Sigmoid colon (tissue), 7 donors: ENCODE measurements around the gene SLC5A9. TPM values are rescaled to one million over a fixed set of nuclear protein-coding genes. Genes with fewer than 3 reads are reported as not detected.

Source experiments
- DNase-seq: peaks from one replicate; pipeline ENCODE4 v3.0.0-alpha.2; 2019
- H3K27ac ChIP-seq, 4 donors: fragments of 200-600 bp; sonication (generic); one replicate each; pipeline ENCODE4 v1.5.1; 2016 to 2019; ENCODE audit warnings: mild to moderate bottlenecking in 1 of 4
- H3K27me3 ChIP-seq, 3 donors: fragments of 200-600 bp; sonication (generic); one replicate each; pipeline ENCODE4 v1.5.1; 2019; ENCODE audit warnings: mild to moderate bottlenecking in 1 of 3
- H3K36me3 ChIP-seq, 4 donors: fragments of 200-600 bp; sonication (generic); one replicate each; pipeline ENCODE4 v1.5.1; 2016 to 2019
- H3K4me1 ChIP-seq, 4 donors: fragments of 200-600 bp; sonication (generic); one replicate each; pipeline ENCODE4 v1.5.1; 2017 to 2019
- H3K4me3 ChIP-seq, 4 donors: fragments of 200-600 bp; sonication (generic); one replicate each; pipeline ENCODE4 v1.5.1; 2017 to 2019; ENCODE audit warnings: mild to moderate bottlenecking in 2 of 4, moderate library complexity in 1 of 4
- H3K9me3 ChIP-seq, 4 donors: fragments of 200-600 bp in 3 of 4; sonication (generic) in 3 of 4; one replicate each; pipeline versions ENCODE4 v1.5.1 to v1.6.1; 2013 to 2019
- CTCF ChIP-seq, 4 experiments: fragments of 450-650 bp in 3 of 4; fragments of 200-600 bp in 1 of 4; IDR thresholded peaks; one replicate each; pipeline ENCODE4 v1.5.1; 2016 to 2019; ENCODE audit warnings: antibody characterized with exemption in 4 of 4, mild to moderate bottlenecking in 3 of 4, moderate library complexity in 2 of 4
- EP300 ChIP-seq, 4 donors: sonication (generic); formaldehyde crosslinking; IDR thresholded peaks; one replicate each; pipeline ENCODE4 v1.6.1; 2017; ENCODE audit warnings: antibody characterized with exemption in 4 of 4
- POLR2A ChIP-seq, 2 donors: fragments of 450-650 bp; IDR thresholded peaks; one replicate each; pipeline ENCODE4 v1.6.1; 2016; ENCODE audit warnings: antibody characterized with exemption in 2 of 2, mild to moderate bottlenecking in 2 of 2, moderate library complexity in 2 of 2
- POLR2AphosphoS5 ChIP-seq, 4 donors: sonication (generic); formaldehyde crosslinking; IDR thresholded peaks; one replicate each; pipeline ENCODE4 v1.6.1; 2017; ENCODE audit warnings: antibody characterized with exemption in 4 of 4
- WGBS, 2 donors: extraction: QIAGEN DNeasy Blood & Tissue Kit; methylation state at CpG; one replicate each; pipeline ENCODE4 v1.1.7; 2013; 5-methylcytosine and 5-hydroxymethylcytosine counted together
- intact Hi-C: fragments of 100-400 bp; cut with DNase I; formaldehyde crosslinking; loops from one replicate; pipeline ENCODE4 v1.15.1; 2023
- polyA plus RNA-seq, 3 donors: library from polyadenylated mRNA; stranded (reverse); fragments of 200-250 nt; gene quantifications; one replicate each; pipeline ENCODE4 v1.2.3, GENCODE V29; 2013
- total RNA-seq, 4 donors: library from RNA; depleted of rRNA; stranded (reverse); fragments of >200 nt; gene quantifications; one replicate each; pipeline ENCODE4 v1.1.0, GENCODE V29; 2016
- donor health status: healthy with polysubstance abuse.
- donor health status: Bipolar disorder and iron deficiency.
- donor health status: healthy.

The SLC5A9 gene
- total and polyA plus RNA-seq, 7 donors, result 0.69 to 1.5 TPM; not detected in 5

DNA sequence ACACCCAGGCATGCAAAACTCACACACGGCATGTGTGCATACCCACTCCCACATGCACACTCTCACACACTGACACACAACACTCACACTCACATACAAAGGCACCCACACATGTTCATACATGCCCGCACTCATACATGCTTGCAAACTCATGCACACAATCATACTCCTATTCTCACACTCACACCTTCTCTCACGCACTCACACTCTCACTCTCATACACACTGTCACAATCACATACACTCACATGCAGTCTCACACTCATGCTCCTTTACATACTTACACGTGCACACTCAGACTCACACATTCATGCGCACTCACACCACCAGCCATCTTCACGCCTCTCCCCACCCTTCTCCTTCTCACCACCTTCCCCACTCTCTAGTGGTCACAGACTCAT is 3.1 kb downstream of the SLC5A9 start:
- Histone ChIP-seq H3K4me1 (no peaks in the 10 kb centered on the region), H3K9me3 (no peaks in the 10 kb centered on the region), H3K27me3 (peaks cover 0 to 14% (median 3%) of the 10 kb centered on the region in 3 donors), H3K36me3 (no peaks in the 10 kb centered on the region), H3K4me3 (no peak overlapping the region), H3K27ac (no peak overlapping the region)
- TF ChIP-seq POLR2A (IDR thresholded peaks at IDR 0.05) (no peak), CTCF (IDR thresholded peaks at IDR 0.05) (no peak), EP300 (IDR thresholded peaks at IDR 0.05) (no peak), POLR2AphosphoS5 (IDR thresholded peaks at IDR 0.05) (no peak)
- WGBS, 2 donors, result 79 to 95% methylated on average over 6 of the region's 6 CpGs
- intact Hi-C loops, result no loop called here
- no peak for DNase-seq

- 61 to 81% methylated on average over 10 of the region's 10 CpGs for WGBS, 2 donors
Measured at GRCh38 chr1:48227165-48228013, 4.9 kb downstream of the SLC5A9 start.

DNA sequence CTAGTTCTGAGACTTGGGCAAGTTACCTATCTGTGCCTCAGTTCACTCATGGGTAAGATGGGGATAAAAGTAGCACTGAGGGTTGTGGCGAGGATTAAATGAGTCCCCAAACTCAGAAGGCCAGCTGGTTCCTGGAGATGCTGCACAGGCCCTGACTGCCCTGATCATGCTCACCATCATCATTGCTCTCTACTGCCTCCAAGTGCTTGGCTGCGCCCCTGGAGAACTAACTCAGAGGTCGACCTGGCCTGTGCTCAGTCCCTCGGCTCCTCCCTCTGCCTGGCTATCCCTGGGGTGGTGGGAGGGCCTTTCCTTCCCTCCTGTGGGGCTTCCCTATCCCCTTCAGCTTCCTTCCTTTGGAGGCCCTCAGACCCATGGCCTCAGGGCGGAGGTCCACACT is 5.6 kb downstream of the SLC5A9 start:
- H3K36me3 ChIP-seq, result no peaks in the 10 kb centered on the region
- no peaks in the 10 kb centered on the region for H3K9me3 ChIP-seq
- no peak overlapping the region for H3K4me3 ChIP-seq
- H3K4me1 ChIP-seq, result no peaks in the 10 kb centered on the region
- intact Hi-C loops, result no loop called here
- DNase-seq, result no peak
- WGBS, 2 donors, result 70 to 78% methylated on average over 5 of the region's 5 CpGs
- peaks cover 0 to 14% (median 3%) of the 10 kb centered on the region in 3 donors for H3K27me3 ChIP-seq
- TF ChIP-seq EP300 (IDR thresholded peaks at IDR 0.05) (no peak), POLR2AphosphoS5 (IDR thresholded peaks at IDR 0.05) (no peak), POLR2A (IDR thresholded peaks at IDR 0.05) (no peak), CTCF (IDR thresholded peaks at IDR 0.05) (no peak)
- H3K27ac ChIP-seq, result no peak overlapping the region

More at GRCh38 chr1:48227165-48228013, 4.9 kb downstream of the SLC5A9 start:
- intact Hi-C loops, result no loop called here
- no peaks in the 10 kb centered on the region for H3K4me1 ChIP-seq
- no peak for DNase-seq
- no peak overlapping the region for H3K4me3 ChIP-seq
- no peaks in the 10 kb centered on the region for H3K9me3 ChIP-seq
- no peaks in the 10 kb centered on the region for H3K36me3 ChIP-seq
- TF ChIP-seq POLR2AphosphoS5 (IDR thresholded peaks at IDR 0.05), result no peak
- no peak for TF ChIP-seq CTCF (IDR thresholded peaks at IDR 0.05)
- TF ChIP-seq EP300 (IDR thresholded peaks at IDR 0.05), result no peak
- TF ChIP-seq POLR2A (IDR thresholded peaks at IDR 0.05), result no peak
- H3K27ac ChIP-seq, result no peak overlapping the region
- H3K27me3 ChIP-seq, result peaks cover 0 to 14% (median 3%) of the 10 kb centered on the region in 3 donors

DNA sequence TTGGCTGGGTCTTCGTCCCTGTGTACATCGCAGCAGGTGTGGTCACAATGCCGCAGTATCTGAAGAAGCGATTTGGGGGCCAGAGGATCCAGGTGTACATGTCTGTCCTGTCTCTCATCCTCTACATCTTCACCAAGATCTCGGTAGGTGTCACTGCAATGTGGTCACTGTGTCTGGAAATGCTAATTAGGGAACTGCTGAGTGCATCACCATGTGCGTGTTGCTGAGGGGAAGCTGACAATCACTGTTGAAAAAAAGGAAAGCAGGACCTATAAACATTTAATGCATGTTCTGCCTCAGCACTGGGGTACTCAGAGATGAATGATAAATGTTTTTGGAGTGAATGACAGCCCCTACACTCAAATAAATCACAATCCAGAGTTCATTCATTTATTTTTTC is 6.8 kb downstream of the SLC5A9 start:
- Histone ChIP-seq H3K27ac (no peak overlapping the region), H3K36me3 (no peaks in the 10 kb centered on the region), H3K9me3 (no peaks in the 10 kb centered on the region), H3K4me1 (no peaks in the 10 kb centered on the region), H3K27me3 (peaks cover 0 to 4% (median 3%) of the 10 kb centered on the region in 3 donors), H3K4me3 (no peak overlapping the region)
- DNase-seq, result no peak
- TF ChIP-seq POLR2AphosphoS5 (IDR thresholded peaks at IDR 0.05) (no peak), EP300 (IDR thresholded peaks at IDR 0.05) (no peak), POLR2A (IDR thresholded peaks at IDR 0.05) (no peak), CTCF (IDR thresholded peaks at IDR 0.05) (no peak)
- intact Hi-C loops, result no loop called here
- 82 to 89% methylated on average over 6 of the region's 6 CpGs for WGBS, 2 donors
